GM21737 (cell line): ENCODE measurements around the gene ERBB4.

ENCODE experiments used
- ATAC-seq: cut with Tn5 transposase; IDR thresholded peaks from one replicate; pipeline ENCODE4 v1.9.1; 2021; ENCODE audit warnings: mild to moderate bottlenecking, moderate library complexity; ENCODE audit not compliant: unreplicated experiment

The ERBB4 gene

DNA sequence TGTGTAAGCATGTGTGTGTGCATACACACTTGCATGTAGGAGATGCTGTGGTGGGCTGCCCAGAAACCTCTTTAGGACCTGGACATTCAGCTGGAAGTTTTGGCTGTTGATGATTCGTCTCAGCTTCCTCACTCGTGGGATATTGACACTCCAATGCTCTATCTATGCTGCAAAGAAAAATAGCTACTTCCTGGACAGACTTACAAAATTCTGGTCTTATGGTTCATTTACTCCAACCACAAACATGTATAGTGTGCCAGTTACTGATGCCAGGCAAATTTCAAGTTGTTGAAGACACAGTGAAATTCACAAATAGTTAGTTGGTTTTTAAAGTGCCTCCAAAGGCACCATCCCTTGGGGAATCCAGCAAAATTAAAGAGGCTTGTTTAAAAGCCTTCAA lies 1099.6 kb downstream of the ERBB4 start:
- ATAC-seq, result no peak

DNA sequence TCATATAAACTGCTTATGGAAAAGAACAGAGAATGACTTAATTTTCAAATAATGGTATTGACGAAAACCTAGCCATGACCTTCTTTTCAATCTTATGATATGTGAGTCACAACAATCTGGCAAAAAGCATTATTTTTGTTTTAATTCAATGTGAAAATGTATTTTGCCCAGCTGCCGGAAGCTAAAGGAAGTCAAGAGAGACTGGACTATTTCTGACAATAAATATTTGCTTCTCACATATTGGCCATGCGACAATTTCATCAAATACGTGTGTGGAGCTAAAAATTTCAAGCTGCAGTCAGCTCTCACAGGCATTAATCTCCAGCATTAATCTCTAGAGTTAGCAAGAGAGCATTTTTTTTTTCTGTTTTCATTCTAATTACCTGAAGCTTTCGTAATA lies 1101.2 kb downstream of the ERBB4 start:
- no peak for ATAC-seq

DNA sequence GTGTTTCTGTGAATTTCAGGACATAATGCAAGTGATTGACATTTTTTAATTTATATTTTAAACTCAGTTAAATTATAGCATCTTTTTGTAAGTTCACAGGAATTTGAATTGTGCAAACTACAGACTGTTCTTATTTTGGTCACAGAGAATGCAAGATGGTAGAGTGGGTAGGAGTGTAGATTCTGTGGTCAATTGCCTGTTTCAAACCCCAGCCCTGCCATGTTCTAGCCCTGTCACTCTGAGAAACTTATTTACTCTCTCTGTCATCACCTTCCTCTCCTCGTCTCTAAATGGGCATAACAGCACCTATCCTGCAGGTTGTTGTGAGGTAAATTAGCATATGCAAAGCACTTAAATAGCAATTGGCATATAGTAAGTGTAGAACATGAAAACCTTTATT lies 1102.4 kb downstream of the ERBB4 start:
- ATAC-seq, result no peak

DNA sequence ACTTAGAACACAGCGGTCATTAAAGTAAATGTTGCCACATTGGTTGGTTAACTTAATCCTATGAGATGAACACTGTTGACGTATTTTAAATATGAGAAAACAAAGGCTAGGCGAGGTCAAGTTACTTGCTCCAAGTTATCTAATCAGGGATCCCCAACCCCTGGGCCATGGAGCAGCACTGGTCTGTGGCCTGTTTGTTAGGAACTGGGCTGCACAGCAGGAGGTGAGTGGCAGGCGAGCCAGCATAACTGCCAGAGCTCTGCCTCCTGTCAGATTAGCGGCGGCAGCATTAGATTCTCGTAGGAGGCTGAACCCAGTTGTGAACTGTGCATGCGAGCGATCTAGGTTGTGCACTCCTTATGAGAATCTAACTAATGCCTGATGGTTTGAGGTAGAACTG lies 1103.3 kb downstream of the ERBB4 start:
- no peak for ATAC-seq

DNA sequence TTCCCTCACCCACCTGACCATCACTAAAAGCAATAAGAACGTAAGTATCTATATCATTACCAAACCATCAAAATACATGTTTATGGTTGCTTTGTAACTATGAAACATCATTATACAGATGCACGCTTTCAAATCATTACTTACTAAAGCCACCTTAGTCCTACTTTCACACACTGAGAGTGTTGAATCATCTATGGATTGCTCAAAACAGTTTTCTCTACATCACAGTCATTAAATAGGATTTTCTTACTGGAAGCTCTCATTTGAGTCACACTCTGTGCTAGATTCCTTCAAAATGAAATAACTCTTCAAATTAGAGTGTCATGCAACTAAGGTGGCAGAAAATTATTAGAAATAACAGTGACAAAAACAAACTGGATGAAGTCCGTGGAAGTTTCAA lies 1103.8 kb downstream of the ERBB4 start:
- ATAC-seq, result no peak

DNA sequence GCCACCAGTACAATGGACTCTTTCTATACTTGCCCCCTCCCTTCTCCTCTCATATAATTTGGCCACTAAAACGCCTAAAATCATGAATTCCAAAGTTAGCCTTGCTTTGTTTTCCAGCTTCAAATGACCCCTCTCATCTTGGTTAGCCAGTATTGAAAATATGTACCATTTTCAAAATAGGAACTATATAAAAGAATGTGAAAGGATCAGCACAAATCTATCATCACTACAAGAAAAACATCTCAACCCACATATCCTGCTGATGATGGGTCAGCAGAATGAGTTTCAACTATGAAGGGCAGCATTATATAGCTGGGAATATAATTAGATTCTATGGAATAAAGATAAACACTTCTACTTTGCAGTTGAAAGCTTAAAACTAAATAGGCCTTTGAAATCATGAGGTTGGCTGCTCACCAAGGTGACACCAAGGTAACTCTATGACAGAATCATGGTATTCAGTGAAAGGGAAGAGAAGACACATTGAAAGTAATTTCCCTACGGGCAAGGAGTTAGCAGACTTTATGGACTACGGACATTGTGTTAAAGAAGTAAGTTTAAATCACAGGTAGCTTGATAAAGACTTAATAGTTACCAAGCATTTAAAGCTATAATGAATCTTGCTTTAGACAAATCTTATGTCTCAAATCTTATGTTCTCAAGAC lies 1109.2 kb downstream of the ERBB4 start:
- no peak for ATAC-seq

DNA sequence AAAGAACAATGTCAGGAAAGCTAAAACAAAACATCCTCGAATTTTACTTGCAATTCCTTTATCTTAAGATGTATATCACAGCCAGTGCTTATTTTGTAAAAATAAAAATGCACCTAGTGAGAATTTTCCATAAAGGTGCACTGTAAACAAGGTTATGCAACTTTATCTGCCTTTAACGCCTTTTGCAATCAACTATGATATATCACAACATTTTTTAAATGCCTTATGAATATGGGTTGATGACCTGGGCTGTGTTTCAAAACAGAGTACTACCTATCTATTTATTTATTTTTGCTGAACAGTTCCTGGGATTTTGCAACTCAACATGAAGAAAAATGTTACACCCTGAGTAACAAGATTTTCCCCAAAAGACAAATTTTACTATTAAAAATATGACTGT lies 1112.4 kb downstream of the ERBB4 start:
- ATAC-seq, result no peak

DNA sequence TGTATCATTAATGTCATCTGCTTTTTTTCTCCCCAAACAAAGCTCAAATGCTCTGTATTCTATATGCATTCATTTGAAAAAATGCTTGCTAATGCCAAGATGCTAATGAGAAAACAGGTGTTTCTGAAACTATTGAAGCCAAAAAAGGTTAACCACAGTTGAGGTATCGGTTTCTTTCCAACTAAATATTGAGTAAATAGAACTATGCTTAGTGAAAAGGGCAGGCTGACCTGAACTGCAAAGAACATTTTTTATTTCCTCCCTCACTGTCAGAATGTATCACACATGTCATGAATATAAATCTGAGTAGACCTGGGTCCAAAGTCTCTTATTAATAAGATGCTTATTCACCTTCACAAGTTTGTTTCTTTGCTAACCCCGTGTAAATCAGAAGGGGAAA lies 1115.6 kb downstream of the ERBB4 start:
- ATAC-seq, result no peak

DNA sequence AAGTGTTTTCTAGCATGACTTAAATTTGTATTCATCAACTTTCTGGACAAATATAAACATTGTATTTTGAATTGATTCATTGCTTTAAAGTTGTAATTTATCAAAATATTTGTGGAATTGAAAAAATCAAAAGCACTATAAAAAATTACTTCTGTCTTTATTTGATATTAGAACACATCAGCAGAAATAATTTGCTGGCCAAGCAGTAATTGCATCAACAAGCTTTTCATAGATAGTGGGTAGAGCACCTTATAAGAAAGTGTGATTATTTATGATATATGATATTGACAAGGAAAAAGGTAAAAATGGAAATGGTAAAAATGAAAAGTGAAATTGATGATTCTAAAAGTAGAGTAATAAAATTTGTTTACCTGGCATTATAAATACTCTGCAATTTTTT lies 1121.1 kb downstream of the ERBB4 start:
- no peak for ATAC-seq

DNA sequence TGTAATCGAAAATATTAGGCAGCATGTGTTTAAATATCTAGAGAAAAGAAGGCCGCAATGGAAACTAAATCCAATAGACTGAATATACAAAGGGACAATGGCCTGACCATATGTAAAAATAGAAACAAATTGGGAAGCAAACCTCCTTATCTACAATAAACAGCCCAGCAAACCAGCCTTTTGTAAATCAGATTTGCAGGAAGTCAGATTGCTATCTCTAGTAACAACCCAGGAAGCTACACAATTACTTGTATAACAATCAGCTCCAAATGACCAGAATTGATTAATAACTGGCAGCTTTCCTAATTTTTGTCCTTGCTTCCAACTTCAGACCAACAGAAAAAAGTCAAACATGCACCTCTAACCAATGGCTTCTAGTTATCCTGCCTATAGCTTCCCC lies 1122.2 kb downstream of the ERBB4 start:
- no peak for ATAC-seq

DNA sequence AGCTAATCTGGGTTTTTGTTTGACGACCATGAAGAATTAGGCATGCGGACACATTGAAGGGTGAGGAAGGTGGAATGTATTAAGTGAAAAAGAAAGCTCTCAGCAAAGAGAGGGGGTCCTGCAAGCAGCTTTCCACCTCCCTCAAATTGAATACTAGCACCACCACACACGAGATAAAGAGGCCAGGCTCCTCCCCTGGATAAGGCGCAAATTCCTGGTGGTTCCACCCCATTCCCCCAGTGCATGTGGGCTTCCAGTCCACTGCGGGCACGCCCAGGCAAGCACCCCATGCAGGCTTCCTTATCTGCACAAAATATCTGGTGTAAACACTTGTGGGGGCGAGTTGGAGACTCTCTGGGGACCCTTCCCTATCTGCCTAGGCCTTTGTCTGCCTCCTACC lies 1124.9 kb downstream of the ERBB4 start:
- ATAC-seq, result no peak

DNA sequence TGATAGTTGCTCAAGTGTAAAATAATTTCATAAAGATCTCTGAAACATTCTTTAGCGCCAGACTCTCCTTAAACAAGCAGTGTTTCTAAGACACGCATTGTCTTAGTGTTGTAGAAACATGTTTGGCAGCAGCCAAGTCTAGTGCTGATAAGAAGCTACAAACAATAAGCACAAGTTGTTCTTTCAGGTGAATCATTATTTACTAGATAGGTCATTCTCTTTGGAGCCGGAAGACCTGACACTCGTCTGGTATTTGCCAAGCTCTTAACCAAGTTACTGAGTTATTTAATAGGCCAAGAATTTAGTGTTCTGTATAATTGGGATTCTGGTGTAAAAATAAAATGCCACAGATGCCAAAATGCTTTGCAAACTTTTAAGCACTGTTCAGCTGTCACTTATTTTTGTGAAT lies 1130.1 kb downstream of the ERBB4 start:
- ATAC-seq, result no peak

DNA sequence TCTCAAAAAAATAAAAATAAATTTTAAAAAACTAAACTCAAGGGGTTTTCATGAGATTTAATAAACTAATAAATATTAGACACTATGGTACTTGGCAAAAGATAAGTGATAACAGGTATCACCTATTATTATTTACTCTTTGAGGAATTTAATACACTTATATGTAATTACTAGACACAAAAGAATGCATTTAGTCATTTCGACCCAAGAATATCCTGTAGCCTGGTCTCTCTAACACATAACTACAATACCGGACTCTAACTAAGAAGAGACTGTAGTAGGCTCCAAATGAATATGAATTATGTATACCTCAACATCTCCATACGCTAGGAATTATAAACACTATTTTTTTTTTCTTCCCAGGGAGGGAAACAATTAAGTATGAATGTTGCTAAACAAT lies 1131.5 kb downstream of the ERBB4 start:
- no peak for ATAC-seq

DNA sequence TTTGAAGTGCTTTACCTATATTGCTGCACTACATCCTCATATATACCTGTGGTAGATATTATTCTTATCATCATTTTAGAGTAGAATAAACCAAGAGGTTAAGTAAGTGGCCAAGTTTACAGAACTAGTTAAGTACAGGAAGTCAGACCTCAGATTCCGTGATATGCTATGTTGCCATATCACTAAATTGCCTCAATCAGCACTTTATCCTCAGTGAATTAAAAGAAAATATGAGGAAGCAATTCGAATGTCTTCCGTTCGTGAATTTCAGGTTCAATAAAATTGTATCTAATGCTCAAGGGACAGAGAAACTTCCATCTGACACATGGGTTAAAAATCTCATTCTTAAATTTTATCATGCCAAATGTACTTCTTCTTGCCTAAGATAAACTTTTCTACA lies 1133.6 kb downstream of the ERBB4 start:
- no peak for ATAC-seq

DNA sequence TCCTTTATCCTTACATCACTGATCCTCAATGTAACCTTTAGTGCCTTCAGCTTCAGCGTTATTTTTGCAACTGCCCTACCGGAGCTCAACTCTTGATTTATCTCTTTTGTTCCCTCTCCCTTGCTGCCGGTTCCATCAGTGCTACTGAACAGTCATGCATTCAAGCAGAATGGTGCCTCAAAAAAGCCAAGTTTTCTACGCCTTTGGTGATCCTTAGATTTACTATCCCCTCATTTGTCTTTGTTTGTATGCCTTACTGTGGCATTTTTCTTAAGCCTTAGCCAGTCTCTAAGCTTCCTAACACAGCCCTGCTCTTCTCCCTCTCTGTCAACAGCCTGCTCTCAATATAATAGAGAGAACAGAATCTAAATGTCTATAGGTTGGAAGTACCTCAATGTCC lies 1134.5 kb downstream of the ERBB4 start:
- no peak for ATAC-seq

DNA sequence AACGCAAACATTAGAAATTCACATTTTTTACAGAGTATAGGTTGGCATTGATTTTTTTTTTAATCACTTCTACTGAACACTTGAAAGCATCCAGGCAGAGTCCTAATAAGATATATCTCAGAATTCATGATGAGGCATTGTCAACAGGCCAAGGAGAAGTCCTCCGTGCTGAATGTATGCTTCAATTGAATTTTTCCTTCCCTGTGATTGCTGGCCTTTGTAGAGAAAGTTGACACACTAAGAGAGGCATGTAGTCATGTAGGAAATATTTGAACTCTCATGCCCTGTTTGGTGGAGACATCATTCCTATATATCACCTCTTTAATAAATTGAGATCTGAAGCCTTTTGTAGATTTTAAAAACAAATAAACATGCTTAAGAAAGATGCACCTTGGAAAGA lies 1137.3 kb downstream of the ERBB4 start:
- ATAC-seq, result no peak

DNA sequence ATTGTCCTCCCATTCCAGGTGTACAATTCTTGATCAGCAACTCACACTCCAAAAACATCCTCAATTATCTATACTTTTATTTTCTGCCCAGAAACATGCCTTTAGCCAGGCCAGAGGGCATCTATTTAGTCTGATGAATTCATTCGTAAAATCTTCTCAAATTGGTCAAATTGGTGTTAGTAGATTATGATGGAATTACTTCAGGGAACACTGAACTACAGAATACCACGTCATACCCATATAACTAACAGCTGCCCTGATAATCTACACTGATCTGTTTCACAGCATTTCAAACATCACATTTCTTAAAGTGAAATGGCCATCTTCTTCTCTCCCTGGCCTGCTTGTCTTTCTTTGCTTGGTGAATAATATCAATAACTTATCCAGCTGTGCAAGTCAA lies 1140.8 kb downstream of the ERBB4 start:
- ATAC-seq, result no peak

DNA sequence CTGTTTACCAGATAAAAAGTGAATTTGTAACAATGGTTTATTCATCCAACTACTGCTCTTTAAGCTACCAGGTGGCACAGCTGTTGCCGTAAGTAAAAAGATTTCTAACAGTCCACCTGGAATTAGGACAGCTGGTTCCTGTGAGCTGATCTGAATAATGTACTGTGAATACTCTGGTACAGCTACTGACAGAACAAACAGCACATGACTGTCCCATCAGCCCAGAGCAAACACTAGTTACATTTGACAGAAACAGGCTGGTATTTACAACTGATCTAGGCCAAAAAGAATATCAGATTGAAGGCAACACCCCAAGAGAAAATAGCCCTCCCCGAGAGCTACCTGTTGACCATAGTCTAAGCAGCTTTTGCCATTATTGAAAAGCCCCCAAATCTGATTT lies 1141.8 kb downstream of the ERBB4 start:
- ATAC-seq, result no peak

DNA sequence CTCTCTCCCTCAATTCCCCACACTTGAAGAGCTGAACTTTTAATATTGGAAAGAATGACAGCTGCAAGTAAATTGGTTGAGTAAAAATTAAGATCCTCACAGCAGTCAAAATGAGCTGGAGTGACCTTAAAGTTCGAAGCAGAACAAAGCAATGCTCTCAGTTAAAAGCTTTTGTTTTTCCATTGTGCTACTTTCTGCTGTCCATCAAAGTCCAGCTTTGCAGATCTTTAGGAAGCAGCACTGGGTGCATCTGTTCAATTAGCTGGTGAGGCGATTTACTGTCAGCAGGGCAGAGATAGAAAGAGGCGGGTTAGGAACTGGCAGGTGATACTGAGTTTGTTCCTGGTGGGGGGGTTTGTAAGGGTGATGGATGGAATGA lies 1147.4 kb downstream of the ERBB4 start:
- no peak for ATAC-seq

DNA sequence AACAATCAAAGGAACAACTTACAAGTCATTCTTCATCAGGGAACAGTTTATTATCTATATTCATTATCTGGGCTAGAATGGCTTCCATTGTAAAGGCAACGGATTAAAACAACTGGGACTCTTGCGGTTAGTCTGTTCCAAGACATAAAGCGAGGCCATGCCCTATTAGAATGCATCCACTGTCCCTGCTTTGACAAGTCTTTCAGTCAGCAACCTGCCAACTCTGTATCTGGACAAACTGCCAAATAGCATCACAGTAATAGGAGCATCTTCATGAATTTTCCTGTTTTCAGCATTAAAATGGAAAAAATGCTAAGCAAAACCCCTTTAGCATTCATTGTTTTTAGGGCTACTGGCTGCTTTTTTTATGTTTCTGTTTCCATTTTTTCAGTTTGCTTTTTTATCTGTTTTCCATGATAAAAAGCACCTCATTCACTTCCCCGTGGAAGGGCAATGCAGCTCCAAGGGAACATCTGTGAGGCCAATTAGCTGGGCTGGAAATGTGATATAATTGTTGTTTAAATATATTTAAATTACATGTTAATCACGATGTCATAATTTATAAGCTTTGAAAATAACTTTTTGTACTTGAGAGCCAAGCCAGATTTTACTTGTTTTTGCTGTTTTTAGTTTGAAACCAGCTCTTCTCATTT lies 1147.9 kb downstream of the ERBB4 start:
- no peak for ATAC-seq

DNA sequence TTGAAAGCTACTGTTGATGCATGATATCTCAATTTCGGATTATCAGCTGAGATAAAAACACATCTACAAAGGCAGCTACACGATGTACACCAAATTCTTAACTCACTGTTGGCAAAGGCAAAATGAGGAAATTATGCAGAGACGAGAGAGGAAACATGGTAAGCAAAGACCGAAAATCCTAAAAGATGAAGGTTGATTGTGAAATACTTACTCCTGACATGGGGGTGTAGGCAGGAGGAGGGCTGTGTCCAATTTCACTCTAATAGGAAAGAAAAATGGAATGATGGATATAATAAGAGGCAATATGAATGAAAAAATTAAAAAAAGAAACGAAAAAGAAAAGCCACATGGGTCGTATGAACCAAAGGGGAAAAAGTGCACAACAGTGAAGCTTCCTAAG lies 1150.9 kb downstream of the ERBB4 start:
- no peak for ATAC-seq

DNA sequence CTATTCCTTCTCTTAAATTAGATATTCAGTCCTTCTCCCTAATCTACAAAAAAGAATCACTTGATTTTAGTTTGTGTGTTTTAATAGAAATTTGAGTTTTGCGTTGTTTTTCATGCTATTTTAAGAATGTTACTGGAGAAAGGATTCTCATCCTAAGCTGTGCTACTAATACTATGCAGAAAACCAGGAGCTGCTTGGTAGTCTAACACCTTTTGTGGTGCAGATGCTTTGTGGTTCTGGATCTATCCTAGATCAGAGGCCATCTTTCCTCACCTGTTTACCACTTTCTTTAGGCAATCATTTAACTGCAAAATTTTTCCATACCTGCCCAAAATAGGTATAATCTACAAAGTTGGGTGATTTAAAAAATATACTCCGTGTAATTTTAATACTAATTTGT lies 1158.6 kb downstream of the ERBB4 start:
- no peak for ATAC-seq

DNA sequence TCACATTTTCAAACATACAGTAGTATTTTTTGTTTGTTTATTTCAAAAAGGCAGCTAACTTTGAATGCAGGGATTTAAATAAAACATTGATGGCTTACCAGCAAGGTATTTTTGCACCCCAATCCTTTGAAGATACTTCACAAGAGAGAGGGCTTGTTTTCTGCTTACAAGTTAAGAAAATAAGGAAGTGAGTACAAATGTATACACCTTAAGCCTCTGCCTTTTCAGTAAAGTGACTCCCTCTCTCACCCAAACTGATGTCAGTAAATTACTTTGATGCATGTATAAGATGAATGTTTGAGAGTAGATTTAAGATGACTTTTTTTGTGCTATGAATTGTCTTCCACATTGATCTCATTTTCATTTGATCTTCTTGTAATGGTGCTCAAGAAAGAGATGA lies 1162.2 kb downstream of the ERBB4 start:
- ATAC-seq, result no peak
